ENCODE results near the gene TMPRSS4. TPM values are rescaled to one million over a fixed set of nuclear protein-coding genes. Genes with fewer than 3 reads are reported as not detected.
A peak's percentile ranks its signal among the peaks of the same experiment; 100 is the strongest.

TMPRSS4 gene
- total RNA-seq, 6 experiments from 2014 or later, result 0.35 to 0.51 TPM; not detected in 4

DNA sequence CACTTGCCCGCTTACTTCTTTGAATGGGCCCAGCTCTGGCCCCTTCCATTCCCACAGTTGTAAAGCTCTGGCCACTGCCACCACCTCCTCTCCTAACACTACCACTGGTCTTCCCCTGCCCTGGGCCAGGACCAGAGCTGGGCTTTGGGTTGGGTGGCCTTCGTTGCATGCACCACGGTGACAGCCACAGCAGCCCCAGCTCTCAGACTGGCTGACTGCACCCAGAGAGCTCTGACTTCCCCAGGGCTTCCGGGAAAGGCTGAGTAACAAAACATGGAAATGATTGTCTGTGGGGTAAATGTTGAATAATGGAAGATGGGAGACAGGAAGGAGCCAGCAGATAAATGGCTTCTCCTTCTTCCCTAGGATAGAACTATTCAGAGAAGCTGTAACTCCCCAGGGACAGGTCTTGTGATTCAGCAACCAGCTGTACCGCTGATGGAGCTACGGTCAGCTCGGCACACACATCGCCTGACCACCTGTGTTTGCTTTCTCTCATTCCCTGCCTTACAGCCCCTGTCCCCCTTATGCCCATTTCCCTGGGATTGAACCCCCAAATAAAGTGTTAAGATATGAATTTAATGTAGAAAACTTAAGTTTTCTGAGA is 48.2 kb downstream of the TMPRSS4 start:
- H3K4me1 ChIP-seq, result no peaks in the 10 kb centered on the region
- WGBS (ENCODE audit: insufficient coverage, low coverage, low lambda C conversion rate, missing lambda C conversion rate), result 79% methylated on average over 4 of the region's 8 CpGs
- no peak for ATAC-seq
- no peaks in the 10 kb centered on the region for H3K36me3 ChIP-seq
- no peak for TF ChIP-seq POLR2A (IDR thresholded peaks at IDR 0.05)
- TF ChIP-seq, protein P1, sequence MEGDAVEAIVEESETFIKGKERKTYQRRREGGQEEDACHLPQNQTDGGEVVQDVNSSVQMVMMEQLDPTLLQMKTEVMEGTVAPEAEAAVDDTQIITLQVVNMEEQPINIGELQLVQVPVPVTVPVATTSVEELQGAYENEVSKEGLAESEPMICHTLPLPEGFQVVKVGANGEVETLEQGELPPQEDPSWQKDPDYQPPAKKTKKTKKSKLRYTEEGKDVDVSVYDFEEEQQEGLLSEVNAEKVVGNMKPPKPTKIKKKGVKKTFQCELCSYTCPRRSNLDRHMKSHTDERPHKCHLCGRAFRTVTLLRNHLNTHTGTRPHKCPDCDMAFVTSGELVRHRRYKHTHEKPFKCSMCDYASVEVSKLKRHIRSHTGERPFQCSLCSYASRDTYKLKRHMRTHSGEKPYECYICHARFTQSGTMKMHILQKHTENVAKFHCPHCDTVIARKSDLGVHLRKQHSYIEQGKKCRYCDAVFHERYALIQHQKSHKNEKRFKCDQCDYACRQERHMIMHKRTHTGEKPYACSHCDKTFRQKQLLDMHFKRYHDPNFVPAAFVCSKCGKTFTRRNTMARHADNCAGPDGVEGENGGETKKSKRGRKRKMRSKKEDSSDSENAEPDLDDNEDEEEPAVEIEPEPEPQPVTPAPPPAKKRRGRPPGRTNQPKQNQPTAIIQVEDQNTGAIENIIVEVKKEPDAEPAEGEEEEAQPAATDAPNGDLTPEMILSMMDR (IDR thresholded peaks at IDR 0.05), result no peak
- H3K27me3 ChIP-seq, result no peaks in the 10 kb centered on the region
- no peak overlapping the region for H3K4me3 ChIP-seq
- intact Hi-C loops (cut with DNase I), result no loop called here
- H3K27ac ChIP-seq, result no peak overlapping the region
- H3K9me3 ChIP-seq, result no peaks in the 10 kb centered on the region
- no peak for DNase-seq

DNA sequence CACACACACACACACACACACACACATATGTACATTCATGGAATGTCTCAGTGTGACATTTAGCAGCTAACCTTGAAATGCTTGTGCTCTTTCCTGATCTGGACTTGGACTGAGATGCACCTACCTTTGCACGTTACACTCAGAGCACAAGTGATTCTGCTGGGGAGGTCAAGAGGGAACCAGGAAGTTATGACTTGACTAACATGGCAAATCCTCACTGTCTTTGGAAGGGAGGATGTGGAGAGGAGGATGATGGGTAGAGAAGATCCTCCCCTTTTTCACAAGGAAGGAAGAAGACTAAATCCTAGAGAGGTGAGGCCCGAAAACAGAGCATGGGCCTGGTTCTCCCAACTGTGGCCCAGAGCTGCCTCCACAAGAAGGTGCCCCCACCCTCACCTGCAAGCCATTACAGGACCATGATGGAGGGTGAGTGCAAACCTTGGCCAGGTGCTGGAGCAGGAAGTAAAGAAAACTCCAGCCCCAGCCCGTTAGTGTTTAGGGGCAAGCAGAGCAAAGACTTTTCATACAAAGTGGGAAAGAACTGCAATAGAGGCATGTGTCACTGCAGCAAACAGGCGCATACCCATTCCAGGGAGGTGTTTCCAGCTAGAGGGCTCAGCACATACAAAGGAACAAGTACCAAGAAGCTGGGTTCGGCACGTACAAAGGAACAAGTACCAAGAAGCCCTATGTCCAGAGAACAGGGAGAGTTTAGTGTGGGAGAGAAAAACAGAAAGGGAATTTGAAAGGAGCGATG is 49.4 kb downstream of the TMPRSS4 start:
- TF ChIP-seq, protein P1 (IDR thresholded peaks at IDR 0.05), result no peak
- no peak for TF ChIP-seq POLR2A (IDR thresholded peaks at IDR 0.05)
- no peak overlapping the region for H3K4me3 ChIP-seq
- no peak overlapping the region for H3K27ac ChIP-seq
- 85% methylated on average over 5 of the region's 7 CpGs for WGBS (ENCODE audit: insufficient coverage, low coverage, low lambda C conversion rate, missing lambda C conversion rate)
- DNase-seq (no peak), ATAC-seq (no peak)
- no peaks in the 10 kb centered on the region for H3K36me3 ChIP-seq
- no peaks in the 10 kb centered on the region for H3K27me3 ChIP-seq
- H3K9me3 ChIP-seq, result no peaks in the 10 kb centered on the region
- H3K4me1 ChIP-seq, result no peaks in the 10 kb centered on the region
- intact Hi-C loops (cut with DNase I), result no loop called here

DNA sequence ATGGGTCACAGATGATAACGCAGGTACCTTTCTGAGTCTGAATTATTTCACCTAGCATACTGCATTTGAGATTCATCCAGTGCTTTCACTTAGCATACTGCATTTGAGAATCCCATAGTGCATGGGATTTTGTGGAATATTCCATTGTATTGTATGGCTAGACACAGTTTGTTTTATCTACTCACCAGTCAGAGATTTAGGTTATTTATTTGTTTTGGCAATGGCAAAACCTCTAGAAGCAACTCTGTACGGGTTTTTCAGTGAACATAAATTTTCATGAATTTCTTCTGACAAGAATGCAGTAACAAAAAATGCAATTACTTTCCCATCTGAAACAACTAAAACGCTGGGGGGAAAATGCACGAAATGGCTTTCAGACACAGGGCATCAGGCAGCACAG is 51.4 kb downstream of the TMPRSS4 start:
- TF ChIP-seq, protein P1 (IDR thresholded peaks at IDR 0.05), result no peak
- TF ChIP-seq POLR2A (IDR thresholded peaks at IDR 0.05), result no peak
- H3K27ac ChIP-seq, result no peak overlapping the region
- no peak overlapping the region for H3K4me3 ChIP-seq
- no peaks in the 10 kb centered on the region for H3K4me1 ChIP-seq
- intact Hi-C loops (cut with DNase I), result no loop called here
- DNase-seq, result no peak
- no peaks in the 10 kb centered on the region for H3K9me3 ChIP-seq
- H3K27me3 ChIP-seq, result no peaks in the 10 kb centered on the region
- ATAC-seq, result no peak
- WGBS (ENCODE audit: insufficient coverage, low coverage, low lambda C conversion rate, missing lambda C conversion rate), result 51% methylated on average over 4 of the region's 4 CpGs
- H3K36me3 ChIP-seq, result no peaks in the 10 kb centered on the region

DNA sequence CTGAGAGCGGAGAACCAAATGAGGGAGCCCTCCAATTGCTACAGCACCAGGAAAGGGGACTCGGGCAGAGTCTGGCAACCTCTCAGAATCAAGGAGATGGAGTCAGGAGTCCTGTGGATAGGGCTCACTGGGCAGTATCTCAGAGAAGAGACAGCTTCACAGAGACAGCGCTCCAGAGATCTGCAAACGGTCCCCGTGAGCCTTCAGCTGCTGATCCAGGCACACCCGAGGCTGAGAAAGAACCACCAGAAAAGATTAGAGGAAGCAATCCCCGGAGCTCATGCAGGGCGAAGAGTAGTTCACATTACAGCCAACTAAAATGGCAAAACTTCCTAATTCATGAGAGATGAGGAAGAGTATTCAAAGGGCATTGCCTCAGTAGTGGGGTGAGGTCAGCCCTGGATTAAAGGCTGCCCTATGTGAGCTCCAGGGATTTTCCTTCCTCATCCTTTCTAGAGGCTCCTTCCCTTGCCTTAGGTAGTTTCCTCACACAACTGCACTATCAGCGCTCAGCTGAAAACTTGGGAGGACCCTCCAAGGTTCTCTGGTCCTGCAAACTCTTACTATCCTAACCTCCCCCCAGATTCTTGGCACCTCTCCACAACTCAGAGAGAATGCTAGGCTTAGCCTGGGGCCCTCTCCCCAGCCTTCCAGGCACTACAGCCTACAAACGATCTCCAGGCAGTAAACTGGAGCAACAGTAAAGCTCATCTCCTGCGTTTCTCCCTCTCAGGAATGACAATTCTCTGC is 52.0 kb downstream of the TMPRSS4 start:
- no peaks in the 10 kb centered on the region for H3K27me3 ChIP-seq
- ATAC-seq (peak; percentile 43 to 68 (median 50)), DNase-seq (no peak)
- intact Hi-C loops (cut with DNase I), result no loop called here
- no peaks in the 10 kb centered on the region for H3K9me3 ChIP-seq
- no peaks in the 10 kb centered on the region for H3K4me1 ChIP-seq
- WGBS (ENCODE audit: insufficient coverage, low coverage, low lambda C conversion rate, missing lambda C conversion rate), result 70% methylated on average over 9 of the region's 11 CpGs
- no peak overlapping the region for H3K4me3 ChIP-seq
- H3K36me3 ChIP-seq, result no peaks in the 10 kb centered on the region
- H3K27ac ChIP-seq, result no peak overlapping the region
- TF ChIP-seq POLR2A (IDR thresholded peaks at IDR 0.05), result no peak
- TF ChIP-seq, protein P1 (IDR thresholded peaks at IDR 0.05), result no peak

Data from right lobe of liver (tissue), 6 donors.